Keratinocyte (primary cell): Measurements from ENCODE around the gene CYP19A1.

ENCODE experiments used
- CTCF ChIP-seq, 3 experiments: IDR thresholded peaks in 1 of 3; conservative IDR thresholded peaks in 1 of 3; optimal IDR thresholded peaks in 1 of 3; 2 replicates in 2 of 3; 3 replicates in 1 of 3; pipeline versions ENCODE3 to v1.5.1; 2011; ENCODE audit warnings: low read length in 3 of 3, mild to moderate bottlenecking in 3 of 3, moderate library complexity in 2 of 3, control low read depth in 1 of 3, inconsistent platforms in 1 of 3; ENCODE audit not compliant: insufficient read depth in 2 of 3; ENCODE audit errors: extremely low read depth in 1 of 3
- EZH2 ChIP-seq: IDR thresholded peaks from one replicate; pipeline ENCODE4 v1.6.1; 2012; ENCODE audit warnings: inconsistent platforms, mild to moderate bottlenecking, low read length, moderate library complexity

- TF ChIP-seq CTCF (optimal IDR thresholded peaks at IDR 0.05 in 1 of 3, IDR thresholded peaks at IDR 0.05 in 1 of 3, conservative IDR thresholded peaks at IDR 0.05 in 1 of 3; ENCODE audit: extremely low read depth in 1 of 3, insufficient read depth in 2 of 3, low read length in 3 of 3), result no peak
- no peak for TF ChIP-seq EZH2
Measured at GRCh38 chr15:51255533-51255932, 82.9 kb downstream of the CYP19A1 start.
